K562 (cell line): ENCODE data around the gene SV2C. TPM values are rescaled to one million over a fixed set of nuclear protein-coding genes. Genes with fewer than 3 reads are reported as not detected.
A peak's percentile ranks its signal among the peaks of the same experiment; 100 is the strongest.
"Not testable (repeated sequence)": the region's sequence is repeated elsewhere in the genome, so short reads cannot be mapped to it uniquely, and the experiment has no call there.

Experiments used
- ATAC-seq: fragments of 200-7000 bp; cut with Tn5 transposase; 3 replicates; pipeline ENCODE4 v1.9.1; 2020; ENCODE audit warnings: moderate library complexity
- BruUV-seq: library from RNA; stranded (reverse); fragments of 400-500 nt; replicated peaks from 2 replicates; lab custom pipeline; 2021; lab: Mats Ljungman, UMichigan
- CTCF ChIA-PET: fragments of 300-600 bp; formaldehyde crosslinking; extraction: SDS; loops from one replicate; lab custom pipeline; 2021; ENCODE audit warnings: low intra/inter-chr PET ratio; lab: Yijun Ruan, JAX
- POLR2A ChIA-PET: fragments of 300-600, 350-650 bp; sonication (Branson Sonifier 250); formaldehyde crosslinking; extraction: SDS; loops from one replicate; lab custom pipeline; 2021; ENCODE audit warnings: antibody characterized with exemption, inconsistent platforms; lab: Yijun Ruan, JAX
- DNase-seq, 4 experiments: peaks; one replicate each; pipeline versions ENCODE4 v3.0.0 to v3.0.0-alpha.2; 2011 to 2018; ENCODE audit warnings: low spot score in 3 of 4, mixed read lengths in 3 of 4; ENCODE audit errors: extremely low read depth in 1 of 4
- FAIRE-seq: peaks from 2 replicates; lab custom pipeline; 2011; peaks lifted over from hg19 to GRCh38; lab: Jason Lieb, UNC
- H2AFZ ChIP-seq: 2 replicates; pipeline ENCODE4 v1.6.0; 2011; ENCODE audit warnings: low read depth, low read length, control low read depth, inconsistent platforms
- H3K27ac ChIP-seq: fragments of 200-600 bp; 3 replicates; pipeline ENCODE4 v1.8.0; 2011; ENCODE audit warnings: low read depth, mild to moderate bottlenecking, control low read depth, inconsistent platforms, low read length, moderate library complexity, mixed read lengths; ENCODE audit errors: extremely low read depth
- H3K27me3 ChIP-seq, 2 experiments: fragments of 300-600 bp in 1 of 2; 2 replicates in 1 of 2; 3 replicates in 1 of 2; pipeline versions ENCODE4 v1.6.0 to v1.8.0; 2011; ENCODE audit warnings: inconsistent platforms in 2 of 2, low read length in 2 of 2, mild to moderate bottlenecking in 1 of 2, mixed read lengths in 1 of 2, moderate library complexity in 1 of 2; ENCODE audit not compliant: control insufficient read depth in 2 of 2, insufficient read depth in 2 of 2
- H3K36me3 ChIP-seq: fragments of 300-600 bp; 3 replicates; pipeline ENCODE4 v1.8.0; 2011; ENCODE audit warnings: mild to moderate bottlenecking, low read length, inconsistent platforms; ENCODE audit not compliant: control insufficient read depth, insufficient read depth
- H3K4me1 ChIP-seq, 2 experiments: fragments of 200-600 bp in 1 of 2; replicated peaks in 1 of 2; 2 replicates in 1 of 2; 3 replicates in 1 of 2; pipeline versions ENCODE4 v1.5.1 to v1.8.0; 2011; ENCODE audit warnings: inconsistent platforms in 2 of 2, low read length in 2 of 2, mild to moderate bottlenecking in 1 of 2, mixed read lengths in 1 of 2, moderate library complexity in 1 of 2; ENCODE audit not compliant: control insufficient read depth in 2 of 2, insufficient read depth in 2 of 2
- H3K4me2 ChIP-seq: 2 replicates; pipeline ENCODE4 v1.6.1; 2011; ENCODE audit warnings: low read length, control low read depth, inconsistent platforms, mixed read lengths; ENCODE audit not compliant: insufficient read depth
- H3K4me3 ChIP-seq: fragments of 200-600 bp; sonication (generic), shearing (Covaris generic); 2 replicates; pipeline ENCODE4 v1.5.1; 2016; ENCODE audit warnings: control low read depth, inconsistent platforms
- H3K79me2 ChIP-seq: fragments of 200-600 bp; 3 replicates; pipeline ENCODE4 v1.8.0; 2011; ENCODE audit warnings: low read length, inconsistent platforms; ENCODE audit not compliant: control insufficient read depth, insufficient read depth
- H3K9ac ChIP-seq, 2 experiments: 2 replicates each; pipeline versions ENCODE4 v1.6.0 to v1.6.1; 2011; ENCODE audit warnings: low read depth in 2 of 2, low read length in 2 of 2, control low read depth in 1 of 2, inconsistent platforms in 1 of 2, mild to moderate bottlenecking in 1 of 2, mixed read lengths in 1 of 2; ENCODE audit not compliant: insufficient read depth in 1 of 2
- H3K9me1 ChIP-seq: one replicate; pipeline ENCODE4 v1.6.0; 2011; ENCODE audit warnings: inconsistent platforms, mild to moderate bottlenecking, low read length, moderate library complexity; ENCODE audit not compliant: control insufficient read depth, insufficient read depth
- H3K9me3 ChIP-seq: replicated peaks from 2 replicates; pipeline ENCODE4 v1.5.1; 2011; ENCODE audit warnings: low read depth, low read length, inconsistent platforms; ENCODE audit not compliant: control insufficient read depth, insufficient read depth
- H4K20me1 ChIP-seq: replicated peaks from 2 replicates; pipeline ENCODE4 v1.6.1; 2011; ENCODE audit warnings: low read length, inconsistent platforms, mixed read lengths; ENCODE audit not compliant: control insufficient read depth, insufficient read depth
- CBFB ChIP-seq: sonication (generic); formaldehyde crosslinking; IDR thresholded peaks from 2 replicates; pipeline ENCODE4 v1.4.0; 2020; ENCODE audit warnings: mild to moderate bottlenecking, missing genetic modification reagents
- CBX1 ChIP-seq: sonication (generic); IDR thresholded peaks from 2 replicates; pipeline ENCODE4 v1.6.1; 2016; ENCODE audit warnings: antibody characterized with exemption, low read depth, mild to moderate bottlenecking
- KDM1A ChIP-seq, 2 experiments: fragments of 450-650 bp; IDR thresholded peaks; 2 replicates each; pipeline ENCODE4 v1.6.1; 2016; ENCODE audit warnings: mild to moderate bottlenecking in 2 of 2
- KLF1 ChIP-seq: fragments of 450-650 bp; IDR thresholded peaks from 2 replicates; pipeline ENCODE4 v1.6.1; 2016; ENCODE audit warnings: missing genetic modification characterization, missing compliant biosample characterization
- MEIS2 ChIP-seq: fragments of 450-650 bp; IDR thresholded peaks from 2 replicates; pipeline ENCODE4 v1.6.1; 2014; ENCODE audit warnings: mild to moderate bottlenecking; ENCODE audit not compliant: partially characterized antibody
- NR2C1 ChIP-seq, 2 experiments: fragments of 450-650 bp; IDR thresholded peaks; 2 replicates each; pipeline ENCODE4 v1.6.1; 2017; ENCODE audit warnings: mild to moderate bottlenecking in 2 of 2, antibody characterized with exemption in 1 of 2, inconsistent platforms in 1 of 2, missing compliant biosample characterization in 1 of 2, missing genetic modification characterization in 1 of 2
- NR2C2 ChIP-seq, 2 experiments: fragments of 200-800 bp in 1 of 2; sonication (Bioruptor generic) in 1 of 2; sonication (generic) in 1 of 2; formaldehyde crosslinking in 1 of 2; IDR thresholded peaks; 2 replicates each; pipeline versions ENCODE4 v1.6.1 to v1.8.0; 2016 to 2022; ENCODE audit warnings: mild to moderate bottlenecking in 1 of 2, missing compliant biosample characterization in 1 of 2, missing genetic modification characterization in 1 of 2, missing genetic modification reagents in 1 of 2
- PHF20 ChIP-seq: fragments of 450-650 bp; IDR thresholded peaks from 2 replicates; pipeline ENCODE4 v1.6.1; 2018; ENCODE audit not compliant: partially characterized antibody
- TEAD2 ChIP-seq: fragments of 450-650 bp; IDR thresholded peaks from 2 replicates; pipeline ENCODE4 v1.6.1; 2016; ENCODE audit warnings: missing genetic modification characterization, control low read depth, missing compliant biosample characterization
- ZFP30 ChIP-seq: fragments of 250-450 bp; sonication (Bioruptor Pico); IDR thresholded peaks from 2 replicates; pipeline ENCODE4 v1.8.0; 2022; ENCODE audit warnings: moderate library complexity, mild to moderate bottlenecking, inconsistent platforms, borderline replicate concordance
- ZFX ChIP-seq: sonication (generic); formaldehyde crosslinking; IDR thresholded peaks from 2 replicates; pipeline ENCODE4 v1.8.0; 2022; ENCODE audit warnings: mild to moderate bottlenecking, missing genetic modification reagents, moderate library complexity
- ZNF146 ChIP-seq: IDR thresholded peaks from one replicate; pipeline ENCODE4 v1.6.1; 2018; ENCODE audit warnings: missing compliant biosample characterization; ENCODE audit not compliant: unreplicated experiment
- ZNF444 ChIP-seq: fragments of 250-450 bp; sonication (Bioruptor Pico); IDR thresholded peaks from 2 replicates; pipeline ENCODE4 v1.4.0; 2020; ENCODE audit warnings: mild to moderate bottlenecking, moderate library complexity
- ZNF696 ChIP-seq: fragments of 250-450 bp; sonication (Bioruptor Pico); conservative IDR thresholded peaks from 2 replicates; pipeline ENCODE4 v1.4.0; 2020; ENCODE audit warnings: mild to moderate bottlenecking, moderate library complexity
- ZNF766 ChIP-seq: fragments of 200-800 bp; sonication (Bioruptor generic); conservative IDR thresholded peaks from 2 replicates; pipeline ENCODE4 v1.6.1; 2016; ENCODE audit warnings: missing genetic modification characterization, missing compliant biosample characterization
- WGBS: fragments of 100-300 bp; shearing (Covaris generic); methylation state at CpG from one replicate; pipeline ENCODE4 v1.1.6; 2016; ENCODE audit warnings: low coverage, mixed read lengths; ENCODE audit not compliant: insufficient coverage; ENCODE audit errors: missing lambda C conversion rate; 5-methylcytosine and 5-hydroxymethylcytosine counted together
- in situ Hi-C: fragments of 300-500 bp; cut with MboI; formaldehyde crosslinking; loops from 4 replicates; pipeline ENCODE4 v1.15.0; 2018; ENCODE audit warnings: inconsistent platforms, mixed read lengths
- intact Hi-C: fragments of 100-400 bp; cut with micrococcal nuclease; formaldehyde crosslinking; loops from 2 replicates; pipeline ENCODE4 v1.14.2; 2022
- polyA plus RNA-seq, 8 experiments: library from polyadenylated mRNA; depleted of rRNA in 4 of 8; stranded (reverse) in 5 of 8; unstranded in 3 of 8; fragments of >200 nt; fragmentation: Nextera tagmentation in 2 of 8; fragmentation: Illumina TruSeq in 1 of 8; extraction: Ambion mirVana in 2 of 8; extraction: Trizol in 1 of 8; gene quantifications; 2 replicates each; pipeline versions ENCODE4 v1.2.1 to v1.2.3, GENCODE V29; 2011 to 2014; ENCODE audit warnings: inconsistent platforms in 1 of 8, missing spikeins in 1 of 8
- total RNA-seq, 7 experiments: library from RNA; depleted of rRNA in 6 of 7; stranded (reverse); fragments of >200 nt in 6 of 7; fragmentation: Illumina TruSeq in 2 of 7; extraction: Trizol in 2 of 7; gene quantifications; 2 replicates each; pipeline versions ENCODE4 v1.2.1 to v1.2.3, GENCODE V29; 2011 to 2021; ENCODE audit warnings: low replicate concordance in 1 of 7
- TF ChIP-seq, protein P1 (sequence below): sonication (generic); formaldehyde crosslinking; IDR thresholded peaks from 2 replicates; pipeline ENCODE4 v1.9.0; 2022; ENCODE audit warnings: mild to moderate bottlenecking, missing genetic modification reagents

Gene SV2C
- total and polyA plus RNA-seq, 9 of the 15 experiments (the other 6 are each of a cell fraction or from before 2014, with no cell fraction given), result 0.05 TPM; not detected in 8

DNA sequence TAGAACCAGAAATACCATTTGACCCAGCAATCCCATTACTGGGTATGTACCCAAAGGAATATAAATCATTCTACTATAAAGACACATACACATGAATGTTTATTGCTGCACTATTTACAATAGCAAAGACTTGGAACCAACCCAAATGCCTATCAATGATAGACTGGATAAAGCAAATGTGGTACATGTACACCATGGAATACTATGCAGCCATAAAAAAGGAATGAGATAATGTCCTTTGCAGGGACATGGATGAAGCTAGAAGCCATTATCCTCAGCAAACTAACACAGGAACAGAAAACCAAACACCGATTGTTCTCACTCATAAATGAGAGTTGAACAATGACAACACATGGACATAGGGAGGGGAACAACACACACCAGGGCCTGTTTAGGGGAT is 240.3 kb downstream of the SV2C start:
- FAIRE-seq, CTCF ChIA-PET, POLR2A ChIA-PET, H3K36me3 ChIP-seq, H3K4me2 ChIP-seq, H3K9me3 ChIP-seq, H3K27ac ChIP-seq, in situ Hi-C loops, H3K27me3 ChIP-seq, DNase-seq, ATAC-seq, H3K79me2 ChIP-seq, H3K9ac ChIP-seq, H3K4me3 ChIP-seq, intact Hi-C loops, BruUV-seq, H3K9me1 ChIP-seq, H2AFZ ChIP-seq, H4K20me1 ChIP-seq: not testable (repeated sequence)
- TF ChIP-seq KDM1A (IDR thresholded peaks at IDR 0.05), result peak in 1 of 2 experiments; percentile 45; a peak in 1 of 4 replicates
- peak; percentile 94 for TF ChIP-seq ZNF146
- peaks cover 14 to 21% of the 10 kb centered on the region in 2 experiments; a peak in 4 of 5 replicates for H3K4me1 ChIP-seq
- WGBS, result 33% methylated on average over 1 of the region's 1 CpG

GRCh38 chr5:76325326-76325725 is 242.1 kb downstream of the SV2C start:
- no peaks in the 10 kb centered on the region for H3K9me3 ChIP-seq
- in situ Hi-C loops, result no loop called here
- no peak for FAIRE-seq
- ChIA-PET CTCF (no interaction called here), POLR2A (interaction anchor here (1.0 to 1.2 kb wide), 2 partner anchors 10 to 17 kb away, joined by 4 read pairs; no protein-coding TSS in a partner anchor)
- H3K9me1 ChIP-seq, result no peaks in the 10 kb centered on the region
- no TSS peak for BruUV-seq
- no peak overlapping the region for H3K4me2 ChIP-seq
- intact Hi-C loops, result no loop called here
- 14% methylated on average over 7 of the region's 7 CpGs for WGBS
- no peaks in the 10 kb centered on the region for H3K79me2 ChIP-seq
- H3K4me3 ChIP-seq, result no peak overlapping the region
- peaks cover 6 to 10% of the 10 kb centered on the region in 2 experiments; a peak in 2 of 5 replicates for H3K27me3 ChIP-seq
- no peaks in the 10 kb centered on the region for H3K36me3 ChIP-seq
- H2AFZ ChIP-seq, result no peak overlapping the region
- H3K27ac ChIP-seq, result no peak overlapping the region
- peaks cover 4 to 6% of the 10 kb centered on the region in 2 experiments; a peak in 3 of 5 replicates for H3K4me1 ChIP-seq
- no peaks in the 10 kb centered on the region for H4K20me1 ChIP-seq
- DNase-seq, result no peak
- ATAC-seq, result no peak
- no peak overlapping the region for H3K9ac ChIP-seq
- TF ChIP-seq ZFX (CRISPR knock-in tag) (no peak), ZNF444 (CRISPR knock-in tag) (no peak), ZNF696 (CRISPR knock-in tag) (no peak), MEIS2 (no peak), PHF20 (no peak), TEAD2 (no peak), NR2C2 (CRISPR knock-in tag; IDR thresholded peaks at IDR 0.05) (no peak), NR2C2 (tag; IDR thresholded peaks at IDR 0.05) (no peak), CBX1 (no peak), KLF1 (no peak), CBFB (CRISPR knock-in tag) (no peak), ZNF766 (CRISPR knock-in tag) (no peak), NR2C1 (IDR thresholded peaks at IDR 0.05) (no peak), NR2C1 (tag; IDR thresholded peaks at IDR 0.05) (no peak), ZFP30 (CRISPR knock-in tag) (no peak)
- TF ChIP-seq, protein P1, sequence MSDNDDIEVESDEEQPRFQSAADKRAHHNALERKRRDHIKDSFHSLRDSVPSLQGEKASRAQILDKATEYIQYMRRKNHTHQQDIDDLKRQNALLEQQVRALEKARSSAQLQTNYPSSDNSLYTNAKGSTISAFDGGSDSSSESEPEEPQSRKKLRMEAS (CRISPR knock-in tag), result no peak
